Testis (tissue), 2 donors: ENCODE measurements around the gene CERS5.
"Not testable (repeated sequence)": the region's sequence is repeated elsewhere in the genome, so short reads cannot be mapped to it uniquely, and the experiment has no call there.

Experiments used
- POLR2A ChIP-seq: fragments of 450-650 bp; IDR thresholded peaks from one replicate; pipeline ENCODE4 v1.6.1; 2017; ENCODE audit warnings: antibody characterized with exemption, mild to moderate bottlenecking, moderate library complexity
- TF ChIP-seq, protein P1 (sequence below), 3 experiments: fragments of 450-650 bp in 2 of 3; fragments of 200-600 bp in 1 of 3; sonication (generic) in 1 of 3; IDR thresholded peaks; one replicate each; pipeline ENCODE4 v1.5.1; 2016 to 2019; ENCODE audit warnings: antibody characterized with exemption in 3 of 3, mild to moderate bottlenecking in 2 of 3, moderate library complexity in 1 of 3

DNA sequence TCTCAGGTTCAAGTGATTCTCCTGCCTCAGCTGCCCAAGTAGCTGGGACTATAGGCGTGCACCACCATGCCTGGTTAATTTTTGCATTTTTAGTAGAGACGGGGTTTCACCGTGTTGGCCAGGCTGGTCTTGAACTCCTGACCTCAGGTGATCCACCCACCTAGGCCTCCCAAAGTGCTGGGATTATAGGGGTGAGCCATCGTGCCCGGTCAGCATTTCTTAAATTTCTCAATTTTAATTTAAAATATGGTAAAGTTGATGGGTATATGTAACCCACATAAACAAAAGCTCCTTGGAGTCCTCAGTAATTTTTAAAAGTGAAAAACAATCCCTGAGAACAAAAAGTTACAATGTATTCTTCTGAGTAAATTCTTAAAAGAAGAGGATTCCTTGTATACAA lies 12.2 kb downstream of the CERS5 start:
- TF ChIP-seq, protein P1, sequence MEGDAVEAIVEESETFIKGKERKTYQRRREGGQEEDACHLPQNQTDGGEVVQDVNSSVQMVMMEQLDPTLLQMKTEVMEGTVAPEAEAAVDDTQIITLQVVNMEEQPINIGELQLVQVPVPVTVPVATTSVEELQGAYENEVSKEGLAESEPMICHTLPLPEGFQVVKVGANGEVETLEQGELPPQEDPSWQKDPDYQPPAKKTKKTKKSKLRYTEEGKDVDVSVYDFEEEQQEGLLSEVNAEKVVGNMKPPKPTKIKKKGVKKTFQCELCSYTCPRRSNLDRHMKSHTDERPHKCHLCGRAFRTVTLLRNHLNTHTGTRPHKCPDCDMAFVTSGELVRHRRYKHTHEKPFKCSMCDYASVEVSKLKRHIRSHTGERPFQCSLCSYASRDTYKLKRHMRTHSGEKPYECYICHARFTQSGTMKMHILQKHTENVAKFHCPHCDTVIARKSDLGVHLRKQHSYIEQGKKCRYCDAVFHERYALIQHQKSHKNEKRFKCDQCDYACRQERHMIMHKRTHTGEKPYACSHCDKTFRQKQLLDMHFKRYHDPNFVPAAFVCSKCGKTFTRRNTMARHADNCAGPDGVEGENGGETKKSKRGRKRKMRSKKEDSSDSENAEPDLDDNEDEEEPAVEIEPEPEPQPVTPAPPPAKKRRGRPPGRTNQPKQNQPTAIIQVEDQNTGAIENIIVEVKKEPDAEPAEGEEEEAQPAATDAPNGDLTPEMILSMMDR (IDR thresholded peaks at IDR 0.05): not testable (repeated sequence)
- not testable (repeated sequence) for TF ChIP-seq POLR2A
